ENCODE data around the gene PLIN5. TPM values are rescaled to one million over a fixed set of nuclear protein-coding genes. Genes with fewer than 3 reads are reported as not detected.

Gene PLIN5
- total RNA-seq, 1 donor from 2014 or later: 0.20 TPM

DNA sequence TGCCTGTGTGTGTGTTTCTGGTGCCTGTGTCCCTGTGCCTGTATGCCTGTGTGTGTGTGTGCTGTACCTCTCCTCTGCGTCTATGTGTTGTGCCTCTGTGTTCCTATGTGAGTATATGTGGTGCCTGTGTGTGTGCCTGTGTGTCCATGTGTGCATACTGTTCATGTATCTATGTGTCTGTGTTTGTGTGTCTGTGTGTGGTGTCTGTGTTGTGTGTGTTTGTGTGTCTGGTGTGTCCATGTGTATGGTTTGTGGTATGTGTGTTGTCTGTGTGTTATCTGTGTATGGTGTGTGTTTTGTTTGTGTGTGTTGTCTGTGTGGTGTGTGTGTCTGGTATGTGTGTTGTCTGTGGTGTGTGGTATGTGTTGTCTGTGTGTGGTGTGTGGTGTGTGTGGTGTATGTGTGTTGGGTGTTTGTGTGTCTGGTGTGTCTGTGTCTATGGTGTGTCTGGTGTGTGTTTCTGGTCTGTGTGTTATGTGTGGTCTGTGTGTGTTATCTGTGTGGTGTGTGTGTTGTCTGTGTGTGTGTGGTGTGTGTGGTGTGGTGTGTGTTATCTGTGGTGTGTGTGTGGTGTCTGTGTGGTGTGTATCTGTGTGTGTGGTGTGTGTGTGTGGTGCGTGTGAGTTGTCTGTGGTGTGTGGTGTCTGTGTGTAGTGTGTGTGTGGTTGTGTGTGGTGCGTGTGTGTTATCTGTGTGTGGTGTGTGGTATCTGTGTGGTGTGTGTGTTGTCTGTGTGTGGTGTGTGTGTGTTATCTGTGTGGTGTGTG, 42.5 kb downstream of the PLIN5 start:
- no peak for DNase-seq (ENCODE audit: low read depth, low spot score)

DNA sequence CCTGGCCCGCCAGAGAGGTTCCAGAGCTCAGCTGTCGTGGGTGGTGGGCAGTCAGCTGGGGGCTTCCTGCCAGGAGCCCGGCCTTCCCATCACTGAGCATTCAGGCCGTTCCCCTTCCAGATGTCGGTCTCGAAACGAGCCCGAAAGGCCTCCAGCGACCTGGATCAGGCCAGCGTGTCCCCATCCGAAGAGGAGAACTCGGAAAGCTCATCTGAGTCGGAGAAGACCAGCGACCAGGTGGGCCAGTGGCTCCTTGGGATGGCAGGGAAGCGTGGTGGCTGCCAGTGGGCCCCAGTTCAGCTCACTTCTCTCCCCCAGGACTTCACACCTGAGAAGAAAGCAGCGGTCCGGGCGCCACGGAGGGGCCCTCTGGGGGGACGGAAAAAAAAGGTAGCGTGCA, 43.6 kb downstream of the PLIN5 start:
- DNase-seq (ENCODE audit: low read depth, low spot score): no peak

DNA sequence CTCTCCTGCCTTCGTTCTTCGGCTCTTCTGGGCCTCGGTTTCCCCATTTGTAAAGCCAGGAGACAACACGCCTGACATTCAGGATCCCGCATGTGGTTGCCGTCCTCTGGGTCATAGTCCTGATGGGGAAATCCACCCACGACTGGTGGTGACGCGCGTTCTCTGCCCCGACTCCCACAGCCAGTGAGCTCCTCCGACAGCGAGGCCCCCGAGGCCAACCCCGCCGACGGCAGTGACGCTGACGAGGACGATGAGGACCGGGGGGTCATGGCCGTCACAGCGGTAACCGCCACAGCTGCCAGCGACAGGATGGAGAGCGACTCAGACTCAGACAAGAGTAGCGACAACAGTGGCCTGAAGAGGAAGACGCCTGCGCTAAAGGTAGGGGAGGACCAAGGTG, 46.5 kb downstream of the PLIN5 start:
- DNase-seq (ENCODE audit: low read depth, low spot score): no peak

DNA sequence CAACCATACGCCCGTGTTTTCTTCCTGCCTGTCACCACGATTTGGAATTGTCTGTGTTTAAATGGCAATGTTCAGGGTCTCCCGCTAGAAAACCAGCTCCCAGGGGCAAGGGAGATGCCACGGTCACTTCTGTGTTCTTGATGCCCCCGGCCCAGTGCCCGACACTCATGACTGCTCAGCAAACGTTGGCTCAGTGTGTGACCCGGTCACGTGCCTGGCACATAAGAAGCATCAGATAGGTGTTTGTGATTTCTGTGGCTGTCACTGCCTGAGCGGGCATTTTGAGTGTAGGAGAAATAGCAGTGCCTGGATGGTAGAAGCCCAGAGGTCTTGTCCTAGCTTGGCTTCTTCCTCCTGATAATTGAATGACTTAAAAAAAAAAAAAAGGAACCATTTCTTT, 47.5 kb downstream of the PLIN5 start:
- no peak for DNase-seq (ENCODE audit: low read depth, low spot score)

DNA sequence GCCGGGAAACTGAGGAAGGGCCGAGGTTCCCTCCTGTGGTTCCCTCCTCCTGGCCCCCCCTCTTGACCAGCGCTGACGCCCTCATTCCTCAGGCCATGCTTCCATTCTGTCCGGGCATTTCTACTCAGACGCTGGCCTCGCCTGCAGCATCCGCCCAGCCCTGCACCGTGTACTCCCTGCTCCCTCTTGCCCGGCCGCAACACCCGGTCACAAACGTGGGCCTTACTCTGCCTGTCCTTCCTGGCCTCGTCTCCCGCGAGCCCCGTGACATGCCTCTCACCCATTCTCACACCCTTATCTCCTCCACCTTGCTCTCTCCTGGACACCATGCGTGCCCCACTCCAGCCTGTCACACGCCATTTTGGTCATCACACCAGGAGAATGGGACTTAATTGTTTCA, 51.6 kb downstream of the PLIN5 start:
- no peak for DNase-seq (ENCODE audit: low read depth, low spot score)

DNA sequence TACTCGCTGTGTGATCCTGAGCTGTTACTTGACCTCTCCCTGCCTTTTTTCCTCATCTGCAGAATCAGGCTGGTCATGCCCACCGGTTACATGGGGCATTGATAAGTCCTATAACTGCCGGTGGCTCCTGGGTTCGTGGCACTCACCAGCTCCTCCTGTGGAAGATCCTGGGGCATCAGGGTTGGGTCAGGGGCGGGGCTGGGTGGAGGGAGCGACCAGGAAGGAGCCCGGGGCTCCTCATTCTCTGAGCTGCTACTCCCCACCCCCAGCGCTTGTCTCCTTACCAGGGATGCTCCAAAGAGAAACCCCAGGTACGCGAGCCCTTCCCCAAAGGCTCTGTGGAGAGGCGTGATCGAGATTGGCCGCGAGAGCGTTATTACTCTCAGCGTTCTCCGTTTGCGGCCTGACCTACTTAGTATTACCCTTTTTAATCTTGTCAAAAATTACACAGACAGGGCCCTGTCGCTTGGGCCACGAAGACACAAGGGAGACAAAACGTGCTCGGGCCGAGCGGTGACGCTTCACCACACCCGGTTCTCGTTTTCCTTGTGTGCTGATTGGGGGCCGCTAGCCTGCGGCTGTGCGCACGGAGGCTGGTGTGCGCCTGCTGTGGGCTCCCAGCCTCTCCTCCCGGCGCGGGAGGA, 52.2 kb downstream of the PLIN5 start:
- no peak for DNase-seq (ENCODE audit: low read depth, low spot score)

DNA sequence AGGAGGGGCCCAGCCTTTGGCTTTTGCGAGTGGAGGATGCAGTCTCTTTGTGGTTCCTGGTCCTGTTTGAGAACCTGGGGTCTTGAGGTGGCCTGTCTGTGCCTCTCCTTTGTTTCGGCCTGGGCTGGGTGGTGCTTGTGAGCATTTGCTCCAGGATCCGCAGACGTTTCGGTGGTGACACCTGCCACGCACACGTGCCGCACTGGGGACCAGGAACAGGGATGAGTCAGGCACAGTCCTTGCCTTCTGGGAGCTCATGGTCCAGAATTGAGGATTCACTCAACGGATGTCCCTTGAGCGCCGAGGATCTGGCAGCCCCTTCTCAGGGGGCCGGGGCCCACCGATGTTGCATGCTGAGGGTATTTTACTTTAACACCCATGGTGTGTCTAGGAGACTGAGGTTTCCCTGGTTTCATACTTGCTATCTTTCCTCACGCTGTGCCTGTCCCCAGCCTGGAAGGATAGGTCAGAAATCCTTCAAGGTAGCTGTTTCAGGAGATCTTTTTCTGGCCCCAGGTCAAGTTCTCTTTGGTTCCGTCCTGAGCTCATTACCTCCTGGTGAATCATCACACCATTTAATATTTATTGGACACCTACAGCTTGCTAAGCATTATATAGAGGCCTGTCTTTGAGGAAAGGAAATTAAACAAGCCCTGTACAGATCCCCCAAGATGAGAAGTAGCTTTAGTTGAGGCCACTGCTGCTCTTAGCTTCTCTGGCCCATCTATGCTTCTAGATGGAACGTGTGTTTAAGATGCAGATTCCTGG, 57.8 kb downstream of the PLIN5 start:
- no peak for DNase-seq (ENCODE audit: low read depth, low spot score)

DNA sequence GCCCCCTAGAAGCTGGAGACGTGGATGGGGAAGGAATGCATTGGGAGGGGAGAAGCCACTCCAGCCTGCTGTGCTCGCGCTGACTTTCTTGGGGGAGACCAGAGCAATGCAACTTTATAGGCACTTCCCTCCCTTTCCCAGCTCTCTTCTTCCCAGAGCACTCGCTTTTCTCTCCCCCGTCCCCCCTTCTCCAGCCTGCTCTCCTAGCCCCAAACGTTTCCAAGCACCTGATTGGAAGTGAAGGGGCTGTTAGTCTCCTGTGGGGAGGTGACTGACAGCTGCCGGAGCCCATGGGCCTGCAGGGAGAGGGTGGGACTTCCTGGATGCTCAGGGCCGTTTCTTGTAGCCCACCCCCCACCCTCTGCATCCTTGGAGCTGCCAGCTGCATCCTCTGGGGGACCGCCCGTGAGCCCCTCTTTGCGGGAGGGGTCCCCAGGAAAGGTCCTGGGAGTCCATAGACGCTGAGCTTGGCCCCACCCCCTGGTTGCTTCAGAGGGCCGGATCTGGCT, 60.5 kb downstream of the PLIN5 start:
- DNase-seq (ENCODE audit: low read depth, low spot score): peak; percentile 15

DNA sequence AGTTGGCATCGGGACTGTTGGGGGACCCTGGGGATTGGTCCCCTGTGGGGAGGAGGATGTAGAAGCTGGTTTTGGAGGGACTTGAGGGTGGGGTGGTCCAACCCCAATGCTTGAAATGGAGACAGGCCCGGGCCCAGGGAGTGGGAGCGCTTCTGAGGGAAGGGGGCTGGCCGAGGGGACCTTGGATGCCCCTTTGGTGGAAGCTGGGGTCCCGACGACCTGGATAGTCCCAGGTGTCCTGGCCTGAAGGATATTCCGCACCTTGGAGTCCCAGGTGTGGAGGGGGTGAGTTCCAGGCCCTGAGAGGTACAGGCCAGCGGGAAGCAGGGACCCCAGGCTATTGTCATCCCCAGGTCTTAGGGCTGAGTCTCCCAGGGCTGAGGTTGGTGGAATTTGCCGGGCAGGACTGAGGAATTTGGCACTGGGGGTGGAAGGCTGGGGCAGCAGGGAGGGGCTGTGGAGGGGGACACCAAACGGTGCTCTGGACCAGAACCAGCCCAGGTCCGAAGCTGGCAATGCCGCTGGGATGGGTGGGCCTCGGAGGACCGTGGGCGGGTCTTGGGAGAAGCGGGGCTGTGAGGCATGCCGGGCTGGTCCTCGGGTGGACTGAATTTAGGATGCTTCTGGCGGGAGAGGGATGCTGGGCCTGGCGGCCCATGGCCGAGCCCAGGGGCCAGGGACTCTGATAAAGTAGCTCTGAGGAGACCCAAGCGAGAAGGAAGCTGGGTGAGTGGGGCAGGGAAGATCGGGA, 61.1 kb downstream of the PLIN5 start:
- DNase-seq (ENCODE audit: low read depth, low spot score): no peak

DNA sequence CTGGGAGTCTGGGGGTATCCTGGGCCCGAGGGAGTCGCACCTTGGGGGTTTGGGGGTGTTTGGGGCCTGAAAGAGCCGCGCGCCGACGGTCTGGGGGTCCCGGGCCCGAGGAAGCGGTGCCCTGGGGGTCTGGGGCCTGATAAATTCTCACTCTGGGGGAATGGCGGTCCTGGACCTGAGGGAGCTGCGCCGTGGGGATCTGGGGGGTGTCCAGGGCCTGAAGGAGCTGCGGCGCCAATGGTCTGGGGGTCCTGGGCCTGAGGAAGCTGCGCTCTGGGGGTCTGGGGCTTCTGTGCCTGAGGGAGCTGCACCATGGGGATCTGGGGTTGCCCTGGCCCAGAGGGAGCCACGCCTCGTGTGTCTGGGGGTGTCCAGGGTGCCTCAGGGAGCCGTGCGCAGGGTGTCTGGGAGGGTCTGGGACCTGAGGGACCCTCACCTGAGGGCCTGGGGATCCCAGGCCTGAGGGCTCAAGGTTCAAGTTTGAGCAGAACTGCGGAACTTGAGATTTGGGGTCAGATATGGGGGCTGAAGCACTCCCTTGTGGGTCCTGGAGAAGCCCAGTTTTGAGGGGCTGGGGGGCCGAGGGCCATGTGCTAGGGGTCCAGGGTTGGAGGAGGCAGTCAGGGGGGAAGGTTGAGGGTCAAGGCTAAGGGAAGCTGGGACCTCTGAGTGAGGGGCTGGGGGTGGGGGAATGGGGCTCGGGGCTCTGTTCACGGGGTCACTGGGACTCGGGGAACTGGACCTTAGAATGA, 61.8 kb downstream of the PLIN5 start:
- no peak for DNase-seq (ENCODE audit: low read depth, low spot score)

Other genes starting within 250 kb of the PLIN5 start
- not detected in 2 replicates for gene TMIGD2, start 232.8 kb downstream of the PLIN5 start, total RNA-seq
- gene FSD1, start 230.6 kb downstream of the PLIN5 start, total RNA-seq: 23.6 and 27.8 TPM in 2 replicates
- 8.1 and 10.3 TPM in 2 replicates for gene STAP2, start 196.4 kb downstream of the PLIN5 start, total RNA-seq
- gene MPND, start 191.7 kb downstream of the PLIN5 start, total RNA-seq: 9.6 and 10.7 TPM in 2 replicates
- gene SH3GL1, start 134.7 kb downstream of the PLIN5 start, total RNA-seq: 46.9 and 48.3 TPM in 2 replicates
- 23.1 and 29.8 TPM in 2 replicates for gene CHAF1A, start 132.6 kb downstream of the PLIN5 start, total RNA-seq
- 82.9 and 114 TPM in 2 replicates for gene UBXN6, start 77.4 kb downstream of the PLIN5 start, total RNA-seq
- gene HDGFL2, start 62.9 kb downstream of the PLIN5 start, total RNA-seq: 65.0 and 66.3 TPM in 2 replicates
- under 0.01 TPM in 1 of 2 replicates, not detected in the other for gene PLIN4, start 16.7 kb downstream of the PLIN5 start, total RNA-seq
- 0.13 and 0.32 TPM in 2 replicates for gene LRG1, start 4.8 kb upstream of the PLIN5 start, total RNA-seq
- 92.9 and 107 TPM in 2 replicates for gene SEMA6B, start 24.5 kb upstream of the PLIN5 start, total RNA-seq
- gene TNFAIP8L1, start 104.3 kb upstream of the PLIN5 start, total RNA-seq: 30.5 and 40.3 TPM in 2 replicates
- 242 and 256 TPM in 2 replicates for gene MYDGF, start 135.1 kb upstream of the PLIN5 start, total RNA-seq
- gene DPP9, start 188.6 kb upstream of the PLIN5 start, total RNA-seq: 24.5 and 48.0 TPM in 2 replicates